Activated naive CD4-positive, alpha-beta T cell treated with anti-CD3 and anti-CD28 coated beads for 36 hours (primary cell): ENCODE measurements around the gene SMCO1. TPM values are rescaled to one million over a fixed set of nuclear protein-coding genes. Genes with fewer than 3 reads are reported as not detected.
A peak's percentile ranks its signal among the peaks of the same experiment; 100 is the strongest.
"Not testable (repeated sequence)": the region's sequence is repeated elsewhere in the genome, so short reads cannot be mapped to it uniquely, and the experiment has no call there.

Source experiments
- CTCF ChIA-PET: fragments of 350-600 bp; sonication (Branson Sonifier 250); formaldehyde crosslinking; loops from one replicate; lab custom pipeline; 2021; ENCODE audit warnings: antibody characterized with exemption; lab: Charles Lee
- DNase-seq: peaks from one replicate; pipeline ENCODE4 v3.0.0-alpha.2; 2020
- H3K27ac Mint-ChIP-seq: one replicate; pipeline ENCODE4 v1.8.0; 2021; ENCODE audit warnings: mild to moderate bottlenecking, mixed read lengths
- H3K27me3 Mint-ChIP-seq: one replicate; pipeline ENCODE4 v1.8.0; 2021; ENCODE audit warnings: low read depth, mixed read lengths
- H3K36me3 Mint-ChIP-seq: one replicate; pipeline ENCODE4 v1.8.0; 2021; ENCODE audit warnings: low read depth, mixed read lengths
- H3K4me1 Mint-ChIP-seq: one replicate; pipeline ENCODE4 v1.8.0; 2021; ENCODE audit warnings: low read depth, mixed read lengths
- H3K4me3 Mint-ChIP-seq: one replicate; pipeline ENCODE4 v1.8.0; 2021; ENCODE audit warnings: mild to moderate bottlenecking, moderate library complexity, mixed read lengths
- H3K9me3 Mint-ChIP-seq: one replicate; pipeline ENCODE4 v1.8.0; 2021; ENCODE audit warnings: mixed read lengths
- intact Hi-C: fragments of 100-400 bp; cut with micrococcal nuclease; formaldehyde crosslinking; loops from one replicate; pipeline ENCODE4 v1.15.1; 2023
- total RNA-seq, 2 experiments: library from RNA; stranded (reverse); gene quantifications; one replicate each; pipeline ENCODE4 v1.2.3, GENCODE V29; 2021

SMCO1 gene
- total RNA-seq = not detected

- DNase-seq = no peak
- no peak within 1 kb of the TSS for H3K4me3 Mint-ChIP-seq
- intact Hi-C loops = loop anchor here (5.0 kb wide), 2 partner anchors 308 to 443 kb away; no protein-coding TSS in a partner anchor
- H3K4me1 Mint-ChIP-seq = no peaks in the 10 kb centered on the region
- peaks cover 5% of the 10 kb centered on the region for H3K36me3 Mint-ChIP-seq
- no peaks in the 10 kb centered on the region for H3K27me3 Mint-ChIP-seq
- H3K27ac Mint-ChIP-seq = no peak within 1 kb of the TSS
- H3K9me3 Mint-ChIP-seq = peaks cover 22% of the 10 kb centered on the region
- CTCF ChIA-PET = no interaction called here
Observed at GRCh38 chr3:196514913-196515621, at the start of gene SMCO1. TSS of gene SMCO1 (minus strand) at chr3:196515346. CDS start at chr3:196515209, 137 bp downstream.

GRCh38 chr3:196563721-196564225 is 48.6 kb upstream of the SMCO1 start:
- peaks cover 47% of the 10 kb centered on the region for H3K4me1 Mint-ChIP-seq

GRCh38 chr3:196559826-196560225 is 44.7 kb upstream of the SMCO1 start:
- no peak overlapping the region for H3K4me3 Mint-ChIP-seq
- H3K36me3 Mint-ChIP-seq = peaks cover 10% of the 10 kb centered on the region
- no peaks in the 10 kb centered on the region for H3K9me3 Mint-ChIP-seq
- intact Hi-C loops = no loop called here
- peaks cover 29% of the 10 kb centered on the region for H3K4me1 Mint-ChIP-seq
- no peak for DNase-seq
- H3K27ac Mint-ChIP-seq = peak overlapping the region; percentile 8
- CTCF ChIA-PET = no interaction called here
- no peaks in the 10 kb centered on the region for H3K27me3 Mint-ChIP-seq

More at GRCh38 chr3:196563721-196564225, 48.6 kb upstream of the SMCO1 start:
- Mint-ChIP-seq H3K27me3 (no peaks in the 10 kb centered on the region), H3K4me3 (peak overlapping the region; percentile 9), H3K9me3 (no peaks in the 10 kb centered on the region), H3K36me3 (peaks cover 11% of the 10 kb centered on the region), H3K27ac (no peak overlapping the region)
- peak; percentile 26 for DNase-seq
- CTCF ChIA-PET = interaction anchor here (0.7 to 0.9 kb wide), 2 partner anchors 11 to 35 kb away, joined by 3 read pairs; no protein-coding TSS in a partner anchor
- intact Hi-C loops = no loop called here

GRCh38 chr3:196558476-196558875 is 43.3 kb upstream of the SMCO1 start:
- peaks cover 17% of the 10 kb centered on the region for H3K4me1 Mint-ChIP-seq
- no peak for DNase-seq
- intact Hi-C loops = no loop called here
- CTCF ChIA-PET = no interaction called here
- H3K27ac Mint-ChIP-seq = no peak overlapping the region
- peaks cover 4% of the 10 kb centered on the region for H3K36me3 Mint-ChIP-seq
- no peak overlapping the region for H3K4me3 Mint-ChIP-seq
- H3K27me3 Mint-ChIP-seq = no peaks in the 10 kb centered on the region
- no peaks in the 10 kb centered on the region for H3K9me3 Mint-ChIP-seq

- Mint-ChIP-seq H3K4me1 (peaks cover 12% of the 10 kb centered on the region), H3K4me3 (no peak overlapping the region), H3K27me3 (no peaks in the 10 kb centered on the region), H3K36me3 (peaks cover 2% of the 10 kb centered on the region), H3K27ac (no peak overlapping the region), H3K9me3 (no peaks in the 10 kb centered on the region)
- CTCF ChIA-PET = interaction anchor here (2.0 kb wide), 1 partner anchor 29 kb away, joined by 6 read pairs; no protein-coding TSS in a partner anchor
- intact Hi-C loops = no loop called here
- no peak for DNase-seq
Observed at GRCh38 chr3:196557236-196557635, 42.1 kb upstream of the SMCO1 start.

- no peaks in the 10 kb centered on the region for H3K27me3 Mint-ChIP-seq
- no peak for DNase-seq
- intact Hi-C loops = no loop called here
- H3K27ac Mint-ChIP-seq = no peak overlapping the region
- CTCF ChIA-PET = interaction anchor here (0.6 to 2.9 kb wide), 4 partner anchors 18 to 538 kb away, joined by 3 to 12 read pairs (median 4); no protein-coding TSS in a partner anchor
- peaks cover 3% of the 10 kb centered on the region for H3K36me3 Mint-ChIP-seq
- H3K9me3 Mint-ChIP-seq = peaks cover 4% of the 10 kb centered on the region
- H3K4me3 Mint-ChIP-seq = no peak overlapping the region
- H3K4me1 Mint-ChIP-seq = peaks cover 7% of the 10 kb centered on the region
Observed at GRCh38 chr3:196555295-196555694, 40.1 kb upstream of the SMCO1 start.

- H3K36me3 Mint-ChIP-seq = peaks cover 9% of the 10 kb centered on the region
- H3K27ac Mint-ChIP-seq = no peak overlapping the region
- H3K4me3 Mint-ChIP-seq = no peak overlapping the region
- intact Hi-C loops = no loop called here
- H3K9me3 Mint-ChIP-seq = peaks cover 13% of the 10 kb centered on the region
- CTCF ChIA-PET = interaction anchor here (1.3 to 2.9 kb wide), 3 partner anchors 16 to 31 kb away, joined by 3 to 12 read pairs (median 4); no protein-coding TSS in a partner anchor
- H3K27me3 Mint-ChIP-seq = no peaks in the 10 kb centered on the region
- peaks cover 2% of the 10 kb centered on the region for H3K4me1 Mint-ChIP-seq
- no peak for DNase-seq
Observed at GRCh38 chr3:196554205-196554604, 39.1 kb upstream of the SMCO1 start.

GRCh38 chr3:196553551-196553950 is 38.4 kb upstream of the SMCO1 start:
- peaks cover 2% of the 10 kb centered on the region for H3K4me1 Mint-ChIP-seq
- no peak for DNase-seq
- CTCF ChIA-PET = interaction anchor here (1.3 to 1.7 kb wide), 2 partner anchors 25 to 30 kb away, joined by 3 to 4 read pairs; no protein-coding TSS in a partner anchor
- H3K36me3 Mint-ChIP-seq = peaks cover 8% of the 10 kb centered on the region
- intact Hi-C loops = no loop called here
- H3K27ac Mint-ChIP-seq = no peak overlapping the region
- H3K27me3 Mint-ChIP-seq = no peaks in the 10 kb centered on the region
- peaks cover 15% of the 10 kb centered on the region for H3K9me3 Mint-ChIP-seq
- no peak overlapping the region for H3K4me3 Mint-ChIP-seq

- no peak overlapping the region for H3K4me3 Mint-ChIP-seq
- H3K27ac Mint-ChIP-seq = no peak overlapping the region
- H3K4me1 Mint-ChIP-seq = peaks cover 2% of the 10 kb centered on the region
- peaks cover 8% of the 10 kb centered on the region for H3K36me3 Mint-ChIP-seq
- H3K9me3 Mint-ChIP-seq = peaks cover 20% of the 10 kb centered on the region
- intact Hi-C loops = no loop called here
- DNase-seq = no peak
- no peaks in the 10 kb centered on the region for H3K27me3 Mint-ChIP-seq
- CTCF ChIA-PET = no interaction called here
Observed at GRCh38 chr3:196552253-196552652, 37.1 kb upstream of the SMCO1 start.

- H3K9me3 Mint-ChIP-seq = peaks cover 20% of the 10 kb centered on the region
- H3K4me1 Mint-ChIP-seq, H3K27ac Mint-ChIP-seq, H3K27me3 Mint-ChIP-seq, intact Hi-C loops, DNase-seq, H3K4me3 Mint-ChIP-seq, CTCF ChIA-PET, H3K36me3 Mint-ChIP-seq: not testable (repeated sequence)
Observed at GRCh38 chr3:196550172-196550571, 35.0 kb upstream of the SMCO1 start.

GRCh38 chr3:196549312-196549711 is 34.2 kb upstream of the SMCO1 start:
- H3K4me3 Mint-ChIP-seq, DNase-seq, H3K27me3 Mint-ChIP-seq, intact Hi-C loops, H3K4me1 Mint-ChIP-seq, H3K36me3 Mint-ChIP-seq, H3K27ac Mint-ChIP-seq: not testable (repeated sequence)
- peaks cover 20% of the 10 kb centered on the region for H3K9me3 Mint-ChIP-seq
- CTCF ChIA-PET = interaction anchor here (0.7 kb wide), 1 partner anchor 11 kb away, joined by 3 read pairs; no protein-coding TSS in a partner anchor

GRCh38 chr3:196547067-196547466 is 31.9 kb upstream of the SMCO1 start:
- peaks cover 2% of the 10 kb centered on the region for H3K27me3 Mint-ChIP-seq
- CTCF ChIA-PET = interaction anchor here (0.5 to 1.0 kb wide), 3 partner anchors 23 to 35 kb away, joined by 3 to 4 read pairs (median 3); no protein-coding TSS in a partner anchor

More at GRCh38 chr3:196547067-196547466, 31.9 kb upstream of the SMCO1 start:
- Mint-ChIP-seq H3K4me3 (no peak overlapping the region), H3K27ac (no peak overlapping the region), H3K36me3 (peaks cover 8% of the 10 kb centered on the region), H3K9me3 (peaks cover 20% of the 10 kb centered on the region), H3K4me1 (no peaks in the 10 kb centered on the region)
- intact Hi-C loops = no loop called here
- DNase-seq = no peak
